Stimulated activated CD8-positive, alpha-beta memory T cell treated with anti-CD3 and anti-CD28 coated beads, Interleukin-2, amount 100 ng/mL, for 48 hours (primary cell): ENCODE results near the gene SDR42E1.

Experiments used
- DNase-seq, 2 donors: peaks; one replicate each; pipeline ENCODE4 v3.0.0-alpha.2; 2020; ENCODE audit warnings: low read depth in 2 of 2

SDR42E1 gene

DNA sequence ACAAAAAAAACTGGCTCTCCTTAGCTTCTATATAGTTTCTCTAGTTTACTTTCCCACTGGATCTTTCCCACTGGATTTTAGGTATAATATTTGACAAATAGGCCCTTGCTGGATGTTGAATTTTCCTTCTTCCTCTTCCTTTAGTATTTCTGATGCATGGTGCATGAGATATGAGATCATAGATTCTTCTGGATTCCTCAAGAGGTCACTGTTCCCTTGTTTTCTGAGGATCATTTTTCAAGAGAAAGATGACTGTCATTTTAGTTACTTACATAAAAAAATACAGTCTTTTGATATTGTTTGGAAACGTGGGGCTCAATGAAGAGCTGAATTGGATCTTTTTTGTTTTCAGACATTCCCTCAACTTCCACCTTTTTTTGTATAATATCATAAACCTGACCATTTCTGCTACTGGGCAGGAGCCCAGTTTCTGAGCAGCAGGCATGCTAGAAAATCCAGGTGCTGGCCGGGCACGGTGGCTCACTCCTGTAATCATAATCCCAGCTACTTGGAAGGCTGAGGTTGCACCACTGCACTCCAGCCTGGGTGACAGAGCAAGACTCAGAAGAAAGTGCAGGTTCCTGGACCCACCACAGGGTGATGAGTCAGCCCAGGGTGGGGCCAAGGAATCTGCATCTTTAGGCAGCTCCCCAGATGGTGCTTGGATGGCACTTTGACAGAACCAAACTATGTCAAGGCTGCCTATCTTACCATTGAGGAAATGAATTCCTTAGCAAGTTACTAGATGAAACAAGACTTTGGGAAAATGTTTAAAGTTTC lies 70.3 kb downstream of the SDR42E1 start:
- no peak for DNase-seq

GRCh38 chr16:81939164-81940056 lies 71.9 kb downstream of the SDR42E1 start:
- DNase-seq = no peak
